ENCODE results near the gene TOMM20. TPM values are rescaled to one million over a fixed set of nuclear protein-coding genes. Genes with fewer than 3 reads are reported as not detected.

The TOMM20 gene
- total and polyA plus RNA-seq, 9 of the 15 experiments (the other 6 are each of a cell fraction or from before 2014, with no cell fraction given), result 70.6 to 334 (median 159) TPM

- TF ChIP-seq CHD7 (IDR thresholded peaks at IDR 0.05; ENCODE audit: low read depth, low read length) (no peak), KLF10 (CRISPR knock-in tag; IDR thresholded peaks at IDR 0.05) (no peak), FOXO4 (CRISPR knock-in tag; IDR thresholded peaks at IDR 0.05) (no peak), ZNF197 (CRISPR knock-in tag; IDR thresholded peaks at IDR 0.05; ENCODE audit: low read depth) (no peak), EZH2 (IDR thresholded peaks at IDR 0.05; ENCODE audit: borderline replicate concordance, low read depth, low read length) (no peak), RBM25 (IDR thresholded peaks at IDR 0.05; ENCODE audit: low read depth, low read length, severe bottlenecking) (no peak), TBL1XR1 (IDR thresholded peaks at IDR 0.05; ENCODE audit: low read length in 2 of 2) (peak in 1 of 2 experiments; percentile 47; a peak in 1 of 4 replicates), E2F3 (CRISPR knock-in tag; IDR thresholded peaks at IDR 0.05) (no peak), CBX1 (IDR thresholded peaks at IDR 0.05; ENCODE audit: low read depth) (no peak), TARDBP (IDR thresholded peaks at IDR 0.05) (no peak), CCAR2 (IDR thresholded peaks at IDR 0.05; ENCODE audit: low read depth, low read length) (no peak), BCL6 (CRISPR knock-in tag; IDR thresholded peaks at IDR 0.05) (no peak), MCM7 (IDR thresholded peaks at IDR 0.05) (no peak), ILF3 (IDR thresholded peaks at IDR 0.05; ENCODE audit: borderline replicate concordance) (no peak), MCM2 (IDR thresholded peaks at IDR 0.05; ENCODE audit: low read depth) (no peak), SETDB1 (IDR thresholded peaks at IDR 0.05; ENCODE audit: low read length) (no peak)
Measured at GRCh38 chr1:235113183-235113917, 15.3 kb downstream of the TOMM20 start (continued).
